ENCODE measurements around the gene AEN.
A peak's percentile ranks its signal among the peaks of the same experiment; 100 is the strongest.

AEN gene

DNA sequence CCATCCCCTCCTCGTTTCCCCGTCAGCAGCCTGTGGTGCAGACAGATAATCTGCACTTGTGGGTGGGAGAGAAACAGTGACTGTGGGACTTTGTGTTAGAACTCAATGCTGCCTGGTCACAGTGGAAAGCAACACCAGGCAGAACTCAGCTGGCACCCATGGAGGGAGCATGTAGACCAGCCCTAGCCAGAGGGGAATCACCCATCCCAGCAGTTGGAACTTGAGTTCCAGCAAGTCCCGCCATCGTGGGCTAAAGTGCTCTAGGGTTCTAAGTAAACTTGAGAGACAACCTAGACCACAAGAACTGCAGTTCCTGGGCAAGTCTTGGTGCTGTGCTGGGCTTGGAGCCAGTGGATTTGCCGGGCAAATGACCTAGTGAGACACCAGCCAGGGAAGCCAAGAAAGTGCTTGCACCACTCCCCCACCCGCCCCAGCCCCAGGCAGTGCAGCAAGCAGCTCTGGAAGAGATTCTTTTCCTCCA, 42.0 kb downstream of the AEN start:
- no peak overlapping the region for H3K4ac ChIP-seq (ENCODE audit: low read depth, low read length)
- H3K36me3 ChIP-seq (ENCODE audit: control insufficient read depth, insufficient read depth, low read length), result no peaks in the 10 kb centered on the region
- H4K8ac ChIP-seq (ENCODE audit: low read depth, low read length), result no peak overlapping the region
- H3K4me2 ChIP-seq (ENCODE audit: low read length), result no peak overlapping the region
- DNase-seq, result no peak
- H2BK5ac ChIP-seq (ENCODE audit: low read length), result no peak overlapping the region
- no peaks in the 10 kb centered on the region for H3K4me1 ChIP-seq (ENCODE audit: control insufficient read depth, low read depth, low read length)
- H2AK5ac ChIP-seq (ENCODE audit: low read length), result no peak overlapping the region
- no peak overlapping the region for H3K18ac ChIP-seq (ENCODE audit: low read length)
- no peak overlapping the region for H3K9ac ChIP-seq (ENCODE audit: low read length)
- H3K4me3 ChIP-seq (ENCODE audit: low read length), result no peak overlapping the region
- no peak overlapping the region for H3K27ac ChIP-seq (ENCODE audit: low read depth, low read length)
- H3K23ac ChIP-seq (ENCODE audit: low read length), result no peak overlapping the region
- no peaks in the 10 kb centered on the region for H3K79me1 ChIP-seq (ENCODE audit: low read length)
- no peaks in the 10 kb centered on the region for H3K27me3 ChIP-seq (ENCODE audit: insufficient read depth, low read length, poor library complexity)
- no CpG with 5 or more reads among the region's 6 CpGs for WGBS (ENCODE audit: extremely low coverage, insufficient coverage, low lambda C conversion rate)
- no peak overlapping the region for H2BK120ac ChIP-seq (ENCODE audit: low read depth, low read length)
- H3K56ac ChIP-seq (ENCODE audit: low read length), result no peak overlapping the region
- H2BK15ac ChIP-seq (replicated peaks; ENCODE audit: low read depth), result no peak overlapping the region
- no peak overlapping the region for H4K5ac ChIP-seq (ENCODE audit: low read length)
- H3K79me2 ChIP-seq (ENCODE audit: control insufficient read depth, insufficient read depth, low read length), result no peaks in the 10 kb centered on the region

DNA sequence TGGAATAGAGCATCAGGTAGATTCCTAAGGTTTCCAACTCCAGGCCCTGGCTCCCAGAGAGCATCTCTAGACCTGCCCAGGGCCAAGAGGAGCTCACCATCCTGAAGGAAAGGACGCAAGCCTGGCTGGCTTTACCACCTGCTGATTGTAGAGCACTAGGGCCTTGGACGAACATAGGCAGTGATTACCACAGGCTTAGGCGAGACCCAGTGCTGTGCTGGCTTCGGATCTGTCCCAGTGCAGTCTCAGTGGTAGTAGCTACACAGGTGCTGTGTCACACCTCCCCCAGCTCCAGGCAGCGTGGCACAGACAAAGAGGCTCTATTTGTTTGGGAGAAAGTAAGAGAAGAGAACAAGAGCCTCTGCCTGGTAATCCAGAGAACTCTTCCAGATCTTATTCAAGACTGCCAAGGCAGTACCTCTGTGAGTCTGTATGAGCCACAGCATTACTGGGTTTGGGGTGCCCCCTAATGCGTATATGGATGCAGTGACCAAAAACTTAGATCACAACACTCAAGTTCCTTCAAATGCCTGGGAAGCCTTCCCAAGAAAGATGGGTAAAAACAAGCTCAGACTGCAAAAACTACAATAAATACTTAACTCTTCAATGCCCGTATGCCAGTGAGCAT, 43.1 kb downstream of the AEN start:
- peak; percentile 42 for DNase-seq

DNA sequence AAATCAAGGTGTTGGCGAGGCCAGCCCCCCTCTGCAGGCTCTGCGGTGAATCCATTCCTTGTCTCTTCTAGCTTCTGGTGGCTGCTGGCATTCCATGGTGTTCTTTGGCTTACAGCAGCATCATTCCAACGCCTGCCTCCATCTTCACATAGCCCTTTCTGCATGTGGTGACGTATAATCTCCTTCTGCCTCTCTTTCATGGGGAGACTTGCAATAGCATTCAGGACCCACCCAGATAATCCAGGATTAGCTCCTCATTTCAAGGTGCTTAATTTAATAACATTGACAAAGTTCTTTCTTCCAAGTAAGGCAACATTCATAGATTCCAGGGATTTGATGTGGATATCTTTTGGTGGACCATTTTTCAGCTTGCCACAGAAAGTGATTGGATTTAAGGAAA, 53.5 kb downstream of the AEN start:
- H3K4me2 ChIP-seq (ENCODE audit: low read length), result no peak overlapping the region
- H3K9ac ChIP-seq (ENCODE audit: low read length), result no peak overlapping the region
- H3K4me1 ChIP-seq (ENCODE audit: control insufficient read depth, low read depth, low read length), result no peaks in the 10 kb centered on the region
- no peak overlapping the region for H2BK5ac ChIP-seq (ENCODE audit: low read length)
- no peaks in the 10 kb centered on the region for H3K79me2 ChIP-seq (ENCODE audit: control insufficient read depth, insufficient read depth, low read length)
- no peak overlapping the region for H3K4ac ChIP-seq (ENCODE audit: low read depth, low read length)
- H3K27me3 ChIP-seq (ENCODE audit: insufficient read depth, low read length, poor library complexity), result no peaks in the 10 kb centered on the region
- no CpG with 5 or more reads among the region's 4 CpGs for WGBS (ENCODE audit: extremely low coverage, insufficient coverage, low lambda C conversion rate)
- no peak overlapping the region for H3K18ac ChIP-seq (ENCODE audit: low read length)
- no peak overlapping the region for H3K23ac ChIP-seq (ENCODE audit: low read length)
- H2BK120ac ChIP-seq (ENCODE audit: low read depth, low read length), result no peak overlapping the region
- no peak overlapping the region for H3K4me3 ChIP-seq (ENCODE audit: low read length)
- no peak overlapping the region for H3K56ac ChIP-seq (ENCODE audit: low read length)
- H2BK15ac ChIP-seq (replicated peaks; ENCODE audit: low read depth), result no peak overlapping the region
- no peaks in the 10 kb centered on the region for H3K36me3 ChIP-seq (ENCODE audit: control insufficient read depth, insufficient read depth, low read length)
- no peak for DNase-seq
- no peak overlapping the region for H4K8ac ChIP-seq (ENCODE audit: low read depth, low read length)
- no peak overlapping the region for H2AK5ac ChIP-seq (ENCODE audit: low read length)
- no peak overlapping the region for H3K27ac ChIP-seq (ENCODE audit: low read depth, low read length)
- no peaks in the 10 kb centered on the region for H3K79me1 ChIP-seq (ENCODE audit: low read length)
- no peak overlapping the region for H4K5ac ChIP-seq (ENCODE audit: low read length)

More for the DNA sequence above, 43.1 kb downstream of the AEN start:
- no peak overlapping the region for H4K8ac ChIP-seq (ENCODE audit: low read depth, low read length)
- H3K4me3 ChIP-seq (ENCODE audit: low read length), result no peak overlapping the region
- no peak overlapping the region for H3K56ac ChIP-seq (ENCODE audit: low read length)
- no peak overlapping the region for H3K9ac ChIP-seq (ENCODE audit: low read length)
- H3K4me2 ChIP-seq (ENCODE audit: low read length), result no peak overlapping the region
- no peak overlapping the region for H3K18ac ChIP-seq (ENCODE audit: low read length)
- H2AK5ac ChIP-seq (ENCODE audit: low read length), result no peak overlapping the region
- no peaks in the 10 kb centered on the region for H3K36me3 ChIP-seq (ENCODE audit: control insufficient read depth, insufficient read depth, low read length)
- no peak overlapping the region for H3K23ac ChIP-seq (ENCODE audit: low read length)
- H2BK15ac ChIP-seq (replicated peaks; ENCODE audit: low read depth), result no peak overlapping the region
- H3K4ac ChIP-seq (ENCODE audit: low read depth, low read length), result no peak overlapping the region
- no peaks in the 10 kb centered on the region for H3K79me1 ChIP-seq (ENCODE audit: low read length)
- H4K5ac ChIP-seq (ENCODE audit: low read length), result no peak overlapping the region
- H3K4me1 ChIP-seq (ENCODE audit: control insufficient read depth, low read depth, low read length), result no peaks in the 10 kb centered on the region
- H3K27me3 ChIP-seq (ENCODE audit: insufficient read depth, low read length, poor library complexity), result no peaks in the 10 kb centered on the region
- no peaks in the 10 kb centered on the region for H3K79me2 ChIP-seq (ENCODE audit: control insufficient read depth, insufficient read depth, low read length)
- WGBS (ENCODE audit: extremely low coverage, insufficient coverage, low lambda C conversion rate), result no CpG with 5 or more reads among the region's 7 CpGs
- H3K27ac ChIP-seq (ENCODE audit: low read depth, low read length), result no peak overlapping the region
- no peak overlapping the region for H2BK120ac ChIP-seq (ENCODE audit: low read depth, low read length)
- H2BK5ac ChIP-seq (ENCODE audit: low read length), result no peak overlapping the region

GRCh38 chr15:88678755-88679154, 57.6 kb downstream of the AEN start:
- WGBS (ENCODE audit: extremely low coverage, insufficient coverage, low lambda C conversion rate), result no CpG with 5 or more reads among the region's 6 CpGs
- H3K36me3 ChIP-seq (ENCODE audit: control insufficient read depth, insufficient read depth, low read length), result no peaks in the 10 kb centered on the region
- H3K79me1 ChIP-seq (ENCODE audit: low read length), result no peaks in the 10 kb centered on the region
- H4K8ac ChIP-seq (ENCODE audit: low read depth, low read length), result no peak overlapping the region
- H3K27me3 ChIP-seq (ENCODE audit: insufficient read depth, low read length, poor library complexity), result no peaks in the 10 kb centered on the region
- no peak overlapping the region for H3K56ac ChIP-seq (ENCODE audit: low read length)
- no peak overlapping the region for H3K27ac ChIP-seq (ENCODE audit: low read depth, low read length)
- H2BK120ac ChIP-seq (ENCODE audit: low read depth, low read length), result no peak overlapping the region
- H3K4me1 ChIP-seq (ENCODE audit: control insufficient read depth, low read depth, low read length), result no peaks in the 10 kb centered on the region
- H2BK15ac ChIP-seq (replicated peaks; ENCODE audit: low read depth), result no peak overlapping the region
- no peak overlapping the region for H3K18ac ChIP-seq (ENCODE audit: low read length)
- H2BK5ac ChIP-seq (ENCODE audit: low read length), result no peak overlapping the region
- no peak overlapping the region for H3K4me2 ChIP-seq (ENCODE audit: low read length)
- H3K4me3 ChIP-seq (ENCODE audit: low read length), result no peak overlapping the region
- H3K9ac ChIP-seq (ENCODE audit: low read length), result no peak overlapping the region
- no peak overlapping the region for H4K5ac ChIP-seq (ENCODE audit: low read length)
- no peak overlapping the region for H2AK5ac ChIP-seq (ENCODE audit: low read length)
- H3K4ac ChIP-seq (ENCODE audit: low read depth, low read length), result no peak overlapping the region
- DNase-seq, result no peak
- no peak overlapping the region for H3K23ac ChIP-seq (ENCODE audit: low read length)
- H3K79me2 ChIP-seq (ENCODE audit: control insufficient read depth, insufficient read depth, low read length), result no peaks in the 10 kb centered on the region

DNA sequence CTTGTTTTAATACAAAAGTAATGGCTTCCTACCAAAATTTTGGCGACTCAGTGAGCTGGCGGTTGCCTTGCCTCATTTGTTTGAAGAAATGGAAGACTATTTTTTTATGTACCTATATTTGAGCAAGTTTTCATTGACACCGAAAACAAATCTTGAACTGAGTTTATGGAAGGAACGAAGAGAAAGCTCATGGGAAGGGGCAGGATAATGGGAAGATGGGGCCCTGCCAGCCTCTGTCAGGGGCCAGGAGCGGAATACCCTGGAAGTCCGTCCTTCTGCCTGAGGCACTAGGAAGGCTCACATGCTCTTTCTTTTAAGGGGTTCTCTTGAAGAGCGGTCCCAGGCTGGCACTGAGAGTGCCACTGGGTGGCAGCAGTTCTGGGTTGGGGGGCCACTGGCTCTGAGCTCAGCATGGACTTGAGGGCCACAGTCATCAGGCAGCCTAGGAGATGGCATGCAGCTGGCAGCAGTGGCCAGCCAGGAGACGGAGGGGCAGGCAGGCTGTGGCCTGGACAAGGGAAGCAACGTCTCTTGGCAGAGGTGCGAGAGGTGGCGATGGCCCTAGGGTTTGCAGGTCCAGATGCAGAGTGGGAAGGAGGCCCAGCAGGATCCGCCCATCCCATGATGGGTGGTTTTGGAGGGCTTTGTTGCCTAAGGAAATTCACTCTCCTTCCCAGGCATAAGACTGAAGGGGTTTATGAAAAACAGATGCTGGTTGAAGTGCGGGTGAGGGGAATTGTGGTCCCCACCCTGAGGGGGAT, 59.3 kb downstream of the AEN start:
- H3K36me3 ChIP-seq (ENCODE audit: control insufficient read depth, insufficient read depth, low read length), result no peaks in the 10 kb centered on the region
- no peak for DNase-seq

More for the DNA sequence above, 59.3 kb downstream of the AEN start:
- no peak overlapping the region for H2AK5ac ChIP-seq (ENCODE audit: low read length)
- no peak overlapping the region for H3K27ac ChIP-seq (ENCODE audit: low read depth, low read length)
- H2BK5ac ChIP-seq (ENCODE audit: low read length), result no peak overlapping the region
- H3K23ac ChIP-seq (ENCODE audit: low read length), result no peak overlapping the region
- no peak overlapping the region for H3K18ac ChIP-seq (ENCODE audit: low read length)
- H3K27me3 ChIP-seq (ENCODE audit: insufficient read depth, low read length, poor library complexity), result no peaks in the 10 kb centered on the region
- no peak overlapping the region for H3K4me2 ChIP-seq (ENCODE audit: low read length)
- H3K56ac ChIP-seq (ENCODE audit: low read length), result no peak overlapping the region
- H4K5ac ChIP-seq (ENCODE audit: low read length), result no peak overlapping the region
- H2BK15ac ChIP-seq (replicated peaks; ENCODE audit: low read depth), result no peak overlapping the region
- WGBS (ENCODE audit: extremely low coverage, insufficient coverage, low lambda C conversion rate), result no CpG with 5 or more reads among the region's 13 CpGs
- no peaks in the 10 kb centered on the region for H3K4me1 ChIP-seq (ENCODE audit: control insufficient read depth, low read depth, low read length)
- H3K79me2 ChIP-seq (ENCODE audit: control insufficient read depth, insufficient read depth, low read length), result no peaks in the 10 kb centered on the region
- H4K8ac ChIP-seq (ENCODE audit: low read depth, low read length), result no peak overlapping the region
- no peak overlapping the region for H3K9ac ChIP-seq (ENCODE audit: low read length)
- no peaks in the 10 kb centered on the region for H3K79me1 ChIP-seq (ENCODE audit: low read length)
- H3K4me3 ChIP-seq (ENCODE audit: low read length), result no peak overlapping the region
- no peak overlapping the region for H2BK120ac ChIP-seq (ENCODE audit: low read depth, low read length)
- H3K4ac ChIP-seq (ENCODE audit: low read depth, low read length), result no peak overlapping the region
